ENCODE measurements around the gene METTL27.
A peak's percentile ranks its signal among the peaks of the same experiment; 100 is the strongest.

The METTL27 gene, protein sequence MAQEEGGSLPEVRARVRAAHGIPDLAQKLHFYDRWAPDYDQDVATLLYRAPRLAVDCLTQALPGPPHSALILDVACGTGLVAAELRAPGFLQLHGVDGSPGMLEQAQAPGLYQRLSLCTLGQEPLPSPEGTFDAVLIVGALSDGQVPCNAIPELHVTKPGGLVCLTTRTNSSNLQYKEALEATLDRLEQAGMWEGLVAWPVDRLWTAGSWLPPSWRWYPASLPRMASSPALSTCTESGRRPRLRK
- long read RNA-seq = 0 reads

DNA sequence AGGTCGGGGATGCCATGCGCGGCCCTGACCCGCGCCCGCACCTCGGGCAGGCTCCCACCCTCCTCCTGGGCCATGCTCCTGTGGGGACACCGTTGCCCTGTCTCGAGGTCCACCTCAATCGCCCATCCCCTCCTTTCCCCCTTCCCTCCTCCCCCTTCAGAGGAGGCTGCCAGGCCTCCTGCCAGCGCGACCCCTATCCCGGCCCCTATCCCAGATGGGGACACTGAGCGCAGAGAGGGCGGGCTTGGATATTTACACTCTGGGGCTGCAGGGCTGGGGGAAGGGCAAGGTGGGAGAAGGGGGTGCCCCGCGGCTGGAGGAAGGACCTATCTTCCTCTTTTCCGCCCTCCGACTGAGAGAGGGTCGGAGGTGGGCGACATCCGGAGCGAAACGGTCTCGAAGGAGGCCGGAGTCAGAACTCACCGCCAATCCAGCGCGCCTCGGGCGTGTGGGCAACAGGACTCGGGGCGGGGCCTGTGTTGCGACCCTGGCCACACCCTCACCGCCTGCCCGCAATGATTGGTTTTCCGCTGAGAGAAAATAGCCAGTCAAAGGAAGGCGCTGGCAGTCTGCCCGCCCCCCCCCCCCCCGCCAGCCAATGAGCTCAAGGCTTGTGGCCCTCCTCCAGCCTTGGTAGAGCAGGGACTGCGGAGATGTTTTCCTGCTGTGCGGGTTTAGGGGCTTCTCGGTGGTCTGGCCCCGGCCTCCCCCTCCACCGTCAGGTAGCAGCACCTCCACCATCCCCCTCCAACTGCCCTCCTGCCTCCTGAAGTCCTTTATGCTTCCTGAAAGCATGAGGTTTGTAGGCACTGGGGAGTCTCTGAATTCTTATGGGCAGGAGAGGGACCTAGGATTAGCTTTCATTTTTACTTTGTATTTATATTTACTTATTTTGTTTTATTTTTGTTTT lies at the start of gene METTL27:
TSS of gene METTL27 (minus strand) at position 450 of the 910 bp plus-strand sequence. CDS start at position 74, 376 bp downstream.
- Histone ChIP-seq H3K27ac (replicated peaks) (no peak within 1 kb of the TSS), H3K27me3 (ENCODE audit: insufficient read depth, poor library complexity, severe bottlenecking) (peaks cover 2% of the 10 kb centered on the region), H3K4me3 (replicated peaks; ENCODE audit: insufficient read depth, low read length) (peak within 1 kb of the TSS; percentile 40)
- no peak for TF ChIP-seq SPI1 (IDR thresholded peaks at IDR 0.05; ENCODE audit: borderline replicate concordance, low read depth)
- TF ChIP-seq, protein P1, sequence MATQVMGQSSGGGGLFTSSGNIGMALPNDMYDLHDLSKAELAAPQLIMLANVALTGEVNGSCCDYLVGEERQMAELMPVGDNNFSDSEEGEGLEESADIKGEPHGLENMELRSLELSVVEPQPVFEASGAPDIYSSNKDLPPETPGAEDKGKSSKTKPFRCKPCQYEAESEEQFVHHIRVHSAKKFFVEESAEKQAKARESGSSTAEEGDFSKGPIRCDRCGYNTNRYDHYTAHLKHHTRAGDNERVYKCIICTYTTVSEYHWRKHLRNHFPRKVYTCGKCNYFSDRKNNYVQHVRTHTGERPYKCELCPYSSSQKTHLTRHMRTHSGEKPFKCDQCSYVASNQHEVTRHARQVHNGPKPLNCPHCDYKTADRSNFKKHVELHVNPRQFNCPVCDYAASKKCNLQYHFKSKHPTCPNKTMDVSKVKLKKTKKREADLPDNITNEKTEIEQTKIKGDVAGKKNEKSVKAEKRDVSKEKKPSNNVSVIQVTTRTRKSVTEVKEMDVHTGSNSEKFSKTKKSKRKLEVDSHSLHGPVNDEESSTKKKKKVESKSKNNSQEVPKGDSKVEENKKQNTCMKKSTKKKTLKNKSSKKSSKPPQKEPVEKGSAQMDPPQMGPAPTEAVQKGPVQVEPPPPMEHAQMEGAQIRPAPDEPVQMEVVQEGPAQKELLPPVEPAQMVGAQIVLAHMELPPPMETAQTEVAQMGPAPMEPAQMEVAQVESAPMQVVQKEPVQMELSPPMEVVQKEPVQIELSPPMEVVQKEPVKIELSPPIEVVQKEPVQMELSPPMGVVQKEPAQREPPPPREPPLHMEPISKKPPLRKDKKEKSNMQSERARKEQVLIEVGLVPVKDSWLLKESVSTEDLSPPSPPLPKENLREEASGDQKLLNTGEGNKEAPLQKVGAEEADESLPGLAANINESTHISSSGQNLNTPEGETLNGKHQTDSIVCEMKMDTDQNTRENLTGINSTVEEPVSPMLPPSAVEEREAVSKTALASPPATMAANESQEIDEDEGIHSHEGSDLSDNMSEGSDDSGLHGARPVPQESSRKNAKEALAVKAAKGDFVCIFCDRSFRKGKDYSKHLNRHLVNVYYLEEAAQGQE (IDR thresholded peaks at IDR 0.05; ENCODE audit: insufficient replicate concordance, low read depth) = no peak
- no peak for TF ChIP-seq POLR2AphosphoS5 (IDR thresholded peaks at IDR 0.05; ENCODE audit: low read depth)
- TF ChIP-seq GABPA (IDR thresholded peaks at IDR 0.05; ENCODE audit: low read depth) = no peak
- TF ChIP-seq, protein P2, sequence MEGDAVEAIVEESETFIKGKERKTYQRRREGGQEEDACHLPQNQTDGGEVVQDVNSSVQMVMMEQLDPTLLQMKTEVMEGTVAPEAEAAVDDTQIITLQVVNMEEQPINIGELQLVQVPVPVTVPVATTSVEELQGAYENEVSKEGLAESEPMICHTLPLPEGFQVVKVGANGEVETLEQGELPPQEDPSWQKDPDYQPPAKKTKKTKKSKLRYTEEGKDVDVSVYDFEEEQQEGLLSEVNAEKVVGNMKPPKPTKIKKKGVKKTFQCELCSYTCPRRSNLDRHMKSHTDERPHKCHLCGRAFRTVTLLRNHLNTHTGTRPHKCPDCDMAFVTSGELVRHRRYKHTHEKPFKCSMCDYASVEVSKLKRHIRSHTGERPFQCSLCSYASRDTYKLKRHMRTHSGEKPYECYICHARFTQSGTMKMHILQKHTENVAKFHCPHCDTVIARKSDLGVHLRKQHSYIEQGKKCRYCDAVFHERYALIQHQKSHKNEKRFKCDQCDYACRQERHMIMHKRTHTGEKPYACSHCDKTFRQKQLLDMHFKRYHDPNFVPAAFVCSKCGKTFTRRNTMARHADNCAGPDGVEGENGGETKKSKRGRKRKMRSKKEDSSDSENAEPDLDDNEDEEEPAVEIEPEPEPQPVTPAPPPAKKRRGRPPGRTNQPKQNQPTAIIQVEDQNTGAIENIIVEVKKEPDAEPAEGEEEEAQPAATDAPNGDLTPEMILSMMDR (IDR thresholded peaks at IDR 0.05; ENCODE audit: insufficient read depth, low read length) = no peak
- DNase-seq (ENCODE audit: low read depth in 1 of 2, low spot score in 1 of 2) = peak; percentile 67 to 85

DNA sequence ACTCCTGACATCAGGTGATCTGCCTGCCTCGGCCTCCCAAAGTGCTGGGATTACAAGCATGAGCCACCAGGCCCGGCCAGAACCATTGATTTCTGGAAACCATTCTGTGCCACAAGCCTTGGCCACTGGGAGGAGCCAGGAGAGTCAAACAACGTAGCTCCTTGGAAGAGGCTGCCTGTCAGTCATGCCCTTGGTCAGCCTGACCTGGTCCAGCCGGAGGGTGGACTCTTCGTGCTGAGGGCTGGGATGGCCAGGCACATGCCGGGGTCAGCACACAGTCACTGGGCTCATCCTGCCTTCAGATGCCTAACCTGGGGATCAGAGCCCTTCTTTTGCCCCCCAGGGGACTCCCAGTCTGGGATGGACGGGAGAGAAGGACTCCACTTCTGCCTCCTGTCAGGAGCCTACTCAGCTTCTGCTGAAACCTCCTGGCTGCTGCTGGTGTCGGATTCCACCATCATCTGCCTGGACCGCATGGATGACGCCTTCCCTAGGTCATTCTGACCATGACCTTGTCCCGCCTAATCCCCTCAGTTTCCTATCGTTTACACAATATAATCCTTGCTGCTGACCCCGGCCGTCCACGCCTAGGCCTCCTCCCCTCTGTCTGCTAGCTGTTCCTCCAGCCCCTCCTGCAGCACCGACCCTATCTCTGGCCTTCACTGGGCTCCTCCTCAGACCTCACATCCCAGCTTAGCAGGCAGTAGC lies 49.0 kb upstream of the METTL27 start:
- DNase-seq (ENCODE audit: low read depth in 1 of 2, low spot score in 1 of 2) = no peak
- Histone ChIP-seq H3K27ac (replicated peaks) (no peak overlapping the region), H3K4me3 (replicated peaks; ENCODE audit: insufficient read depth, low read length) (no peak overlapping the region), H3K27me3 (ENCODE audit: insufficient read depth, poor library complexity, severe bottlenecking) (peaks cover 2% of the 10 kb centered on the region)
- no peak for TF ChIP-seq SPI1 (IDR thresholded peaks at IDR 0.05; ENCODE audit: borderline replicate concordance, low read depth)
- TF ChIP-seq GABPA (IDR thresholded peaks at IDR 0.05; ENCODE audit: low read depth) = no peak
- TF ChIP-seq, protein P2 (IDR thresholded peaks at IDR 0.05; ENCODE audit: insufficient read depth, low read length) = no peak
- TF ChIP-seq, protein P1 (IDR thresholded peaks at IDR 0.05; ENCODE audit: insufficient replicate concordance, low read depth) = no peak
- no peak for TF ChIP-seq POLR2AphosphoS5 (IDR thresholded peaks at IDR 0.05; ENCODE audit: low read depth)

DNA sequence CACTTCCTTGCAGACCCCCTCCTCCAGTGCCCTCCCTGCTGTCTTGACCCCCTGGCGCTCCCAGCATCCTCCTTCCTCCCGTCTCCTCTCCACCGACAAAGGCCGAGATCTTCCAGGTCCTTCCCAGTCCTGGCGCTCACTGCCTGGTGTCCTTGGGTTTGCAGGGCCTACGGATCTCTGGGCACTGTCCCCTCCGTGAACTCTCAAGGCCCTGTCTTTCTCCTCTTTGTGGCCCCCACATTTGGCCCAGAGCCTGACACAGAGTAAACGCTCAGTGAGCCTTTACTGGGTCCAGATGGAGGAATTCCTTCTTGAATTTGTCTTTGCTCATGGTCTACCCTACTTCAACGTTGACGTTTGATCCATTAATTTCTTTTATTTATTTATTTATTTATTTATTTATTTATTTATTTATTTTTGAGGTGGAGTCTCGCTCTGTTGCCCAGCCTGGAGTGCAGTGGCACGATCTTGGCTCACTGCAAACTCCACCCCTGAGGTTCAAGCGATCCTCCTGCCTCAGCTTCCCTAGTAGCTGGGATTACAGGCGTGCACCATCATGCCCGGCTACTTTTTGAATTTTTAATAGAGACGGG lies 48.3 kb upstream of the METTL27 start:
- Histone ChIP-seq H3K27ac (replicated peaks) (no peak overlapping the region), H3K4me3 (replicated peaks; ENCODE audit: insufficient read depth, low read length) (no peak overlapping the region), H3K27me3 (ENCODE audit: insufficient read depth, poor library complexity, severe bottlenecking) (peaks cover 4% of the 10 kb centered on the region)
- no peak for DNase-seq (ENCODE audit: low read depth in 1 of 2, low spot score in 1 of 2)
- TF ChIP-seq, protein P2 (IDR thresholded peaks at IDR 0.05; ENCODE audit: insufficient read depth, low read length) = no peak
